Measurements from ENCODE around the gene LPP.

LPP gene

GRCh38 chr3:188845514-188845913, 691.6 kb downstream of the LPP start:
- no peak for DNase-seq (ENCODE audit: low read depth)

GRCh38 chr3:188848947-188849346, 695.0 kb downstream of the LPP start:
- no peak for DNase-seq (ENCODE audit: low read depth)

GRCh38 chr3:188853856-188854771, 700.2 kb downstream of the LPP start:
- DNase-seq (ENCODE audit: low read depth) = no peak

GRCh38 chr3:188854772-188855149, 700.8 kb downstream of the LPP start:
- no peak for DNase-seq (ENCODE audit: low read depth)

- no peak for DNase-seq (ENCODE audit: low read depth)
Measured at GRCh38 chr3:188855675-188856074, 701.7 kb downstream of the LPP start.

GRCh38 chr3:188860147-188860546, 706.2 kb downstream of the LPP start:
- no peak for DNase-seq (ENCODE audit: low read depth)

GRCh38 chr3:188861842-188862744, 708.1 kb downstream of the LPP start:
- DNase-seq (ENCODE audit: low read depth) = no peak

- DNase-seq (ENCODE audit: low read depth) = no peak
Measured at GRCh38 chr3:188863999-188864406, 710.0 kb downstream of the LPP start.

- DNase-seq (ENCODE audit: low read depth) = no peak
Measured at GRCh38 chr3:188867691-188868265, 713.8 kb downstream of the LPP start.

GRCh38 chr3:188868803-188869202, 714.8 kb downstream of the LPP start:
- no peak for DNase-seq (ENCODE audit: low read depth)

- DNase-seq (ENCODE audit: low read depth) = no peak
Measured at GRCh38 chr3:188869628-188870027, 715.7 kb downstream of the LPP start.

GRCh38 chr3:188870431-188870830, 716.5 kb downstream of the LPP start:
- DNase-seq (ENCODE audit: low read depth) = no peak

GRCh38 chr3:188874576-188874975, 720.6 kb downstream of the LPP start:
- DNase-seq (ENCODE audit: low read depth) = no peak

- no peak for DNase-seq (ENCODE audit: low read depth)
Measured at GRCh38 chr3:188875413-188875812, 721.5 kb downstream of the LPP start.

- DNase-seq (ENCODE audit: low read depth) = no peak
Measured at GRCh38 chr3:188876370-188876769, 722.4 kb downstream of the LPP start.

- DNase-seq (ENCODE audit: low read depth) = no peak
Measured at GRCh38 chr3:188877381-188877780, 723.4 kb downstream of the LPP start.

GRCh38 chr3:188878076-188878475, 724.1 kb downstream of the LPP start:
- no peak for DNase-seq (ENCODE audit: low read depth)

GRCh38 chr3:188881954-188882641, 728.1 kb downstream of the LPP start:
- no peak for DNase-seq (ENCODE audit: low read depth)

GRCh38 chr3:188884299-188885043, 730.5 kb downstream of the LPP start:
- no peak for DNase-seq (ENCODE audit: low read depth)

GRCh38 chr3:188888321-188889053, 734.5 kb downstream of the LPP start:
- no peak for DNase-seq (ENCODE audit: low read depth)

Data from stimulated activated CD8-positive, alpha-beta memory T cell treated with anti-CD3 and anti-CD28 coated beads, Interleukin-12 subunit alpha, Interleukin-12 subunit beta, amount 100 ng/mL, for 4 hours (primary cell).